HepG2 (cell line): ENCODE data around the gene MNX1. TPM values are rescaled to one million over a fixed set of nuclear protein-coding genes. Genes with fewer than 3 reads are reported as not detected.

Source experiments
- ATAC-seq: fragments of 200-7000 bp; cut with Tn5 transposase; 3 replicates; pipeline ENCODE4 v1.9.1; 2020; ENCODE audit warnings: mild to moderate bottlenecking, moderate library complexity
- BruUV-seq: library from RNA; stranded (reverse); fragments of 400-500 nt; replicated peaks from 2 replicates; lab custom pipeline; 2021; lab: Mats Ljungman, UMichigan
- CTCF ChIA-PET: fragments of 300-600 bp; formaldehyde crosslinking; extraction: SDS; loops from one replicate; lab custom pipeline; 2021; ENCODE audit warnings: low total read pairs, inconsistent platforms, low intra/inter-chr PET ratio; lab: Yijun Ruan, JAX
- POLR2A ChIA-PET: fragments of 350-600 bp; sonication (Branson Sonifier 250); formaldehyde crosslinking; loops from one replicate; lab custom pipeline; 2020; ENCODE audit warnings: antibody characterized with exemption, inconsistent platforms; lab: Yijun Ruan, JAX
- DNase-seq: peaks from one replicate; pipeline ENCODE4 v3.0.0-alpha.2; 2015; ENCODE audit warnings: low spot score
- FAIRE-seq: peaks from 3 replicates; lab custom pipeline; 2011; peaks lifted over from hg19 to GRCh38; lab: Jason Lieb, UNC
- H2AFZ ChIP-seq: one replicate; pipeline ENCODE4 v1.6.1; 2011; ENCODE audit warnings: low read length, inconsistent platforms
- H3K27ac ChIP-seq: fragments of 300-600 bp; 3 replicates; pipeline ENCODE4 v1.8.0; 2011; ENCODE audit warnings: mixed run types, mild to moderate bottlenecking, mixed read lengths, low read length, inconsistent platforms; ENCODE audit not compliant: insufficient read depth; ENCODE audit errors: extremely low read length
- H3K27me3 ChIP-seq, 2 experiments: fragments of 200-600 bp in 1 of 2; 2 replicates in 1 of 2; 3 replicates in 1 of 2; pipeline versions ENCODE4 v1.6.0 to v1.8.0; 2011; ENCODE audit warnings: low read length in 2 of 2, mild to moderate bottlenecking in 2 of 2, moderate library complexity in 2 of 2, inconsistent platforms in 1 of 2; ENCODE audit not compliant: insufficient read depth in 2 of 2, control insufficient read depth in 1 of 2
- H3K36me3 ChIP-seq, 2 experiments: fragments of 200-600 bp in 1 of 2; replicated peaks in 1 of 2; 2 replicates in 1 of 2; 3 replicates in 1 of 2; pipeline versions ENCODE4 v1.5.1 to v1.8.0; 2011; ENCODE audit warnings: low read length in 2 of 2, inconsistent platforms in 1 of 2; ENCODE audit not compliant: insufficient read depth in 2 of 2, control insufficient read depth in 1 of 2
- H3K4me1 ChIP-seq: 2 replicates; pipeline ENCODE4 v1.5.1; 2012; ENCODE audit warnings: low read length, inconsistent platforms; ENCODE audit not compliant: insufficient read depth
- H3K4me2 ChIP-seq: 2 replicates; pipeline ENCODE4 v1.6.0; 2011; ENCODE audit warnings: low read depth, low read length, inconsistent platforms
- H3K4me3 ChIP-seq, 3 experiments: fragments of 200-600 bp in 1 of 3; sonication (generic), shearing (Covaris generic) in 1 of 3; replicated peaks in 1 of 3; 2 replicates each; pipeline ENCODE4 v1.5.1; 2011 to 2016; ENCODE audit warnings: low read length in 3 of 3, inconsistent platforms in 2 of 3, low read depth in 2 of 3, mild to moderate bottlenecking in 2 of 3, control low read depth in 1 of 3, mixed read lengths in 1 of 3; ENCODE audit not compliant: insufficient read depth in 1 of 3
- H3K79me2 ChIP-seq: one replicate; pipeline ENCODE4 v1.6.1; 2011; ENCODE audit warnings: low read length, inconsistent platforms; ENCODE audit not compliant: insufficient read depth
- H3K9ac ChIP-seq: 2 replicates; pipeline ENCODE4 v1.6.0; 2011; ENCODE audit warnings: mild to moderate bottlenecking, low read depth, low read length, inconsistent platforms; ENCODE audit not compliant: insufficient read depth
- H3K9me3 ChIP-seq: 2 replicates; pipeline ENCODE4 v1.5.1; 2012; ENCODE audit warnings: mild to moderate bottlenecking, low read length
- H4K20me1 ChIP-seq: 2 replicates; pipeline ENCODE4 v1.6.0; 2011; ENCODE audit warnings: inconsistent platforms, mild to moderate bottlenecking, low read length, moderate library complexity; ENCODE audit not compliant: insufficient read depth
- GABPA ChIP-seq, 2 experiments: IDR thresholded peaks; 2 replicates each; pipeline ENCODE4 v1.6.1; 2011 to 2016; ENCODE audit warnings: low read depth in 2 of 2, low read length in 1 of 2, missing biosample characterization in 1 of 2, missing genetic modification characterization in 1 of 2
- KDM2A ChIP-seq: sonication (generic); formaldehyde crosslinking; IDR thresholded peaks from 2 replicates; pipeline ENCODE4 v1.4.0; 2020; ENCODE audit warnings: low read depth, missing genetic modification reagents, borderline replicate concordance
- KDM5A ChIP-seq: fragments of 200-600 bp; sonication (generic); IDR thresholded peaks from 2 replicates; pipeline ENCODE4 v1.7.0; 2018; ENCODE audit warnings: antibody characterized with exemption, mild to moderate bottlenecking, low read length, borderline replicate concordance
- SRSF1 ChIP-seq: fragments of 200-400 bp; formaldehyde crosslinking; optimal IDR thresholded peaks from 2 replicates; pipeline ENCODE3; 2017; ENCODE audit warnings: mild to moderate bottlenecking, low read depth, low read length, moderate library complexity
- STAT5B ChIP-seq: sonication (generic); formaldehyde crosslinking; IDR thresholded peaks from 2 replicates; pipeline ENCODE4 v1.4.0; 2020; ENCODE audit warnings: missing genetic modification reagents
- TMF1 ChIP-seq: sonication (generic); formaldehyde crosslinking; IDR thresholded peaks from 2 replicates; pipeline ENCODE4 v1.8.1; 2022; ENCODE audit warnings: low read depth, missing genetic modification reagents
- ZNF446 ChIP-seq: sonication (generic); formaldehyde crosslinking; IDR thresholded peaks from 2 replicates; pipeline ENCODE4 v1.5.0; 2020; ENCODE audit warnings: mild to moderate bottlenecking, missing genetic modification reagents
- WGBS: methylation state at CpG from one replicate; pipeline ENCODE4 v1.1.6; 2017; ENCODE audit warnings: low lambda C conversion rate; 5-methylcytosine and 5-hydroxymethylcytosine counted together
- in situ Hi-C: cut with HindIII; loops from 2 replicates; pipeline ENCODE4 v1.10.0; 2017; ENCODE audit warnings: low pct_unique_long_range_greater_than_20kb; ENCODE audit not compliant: extremely low pct_ligation_motif_present
- intact Hi-C: fragments of 100-400 bp; cut with micrococcal nuclease; formaldehyde crosslinking; loops from one replicate; pipeline ENCODE4 v1.10.0; 2022; ENCODE audit not compliant: unreplicated experiment
- polyA plus RNA-seq, 8 experiments: library from polyadenylated mRNA; depleted of rRNA in 3 of 8; stranded (reverse) in 7 of 8; unstranded in 1 of 8; fragments of >200 nt; fragmentation: Illumina TruSeq in 4 of 8; extraction: Trizol in 4 of 8; gene quantifications; 2 replicates each; pipeline versions ENCODE4 v1.2.1 to v1.2.3, GENCODE V29; 2011 to 2016; ENCODE audit warnings: low read depth in 4 of 8, missing spikeins in 1 of 8, mixed read lengths in 1 of 8; ENCODE audit not compliant: insufficient read depth in 1 of 8
- total RNA-seq, 5 experiments: library from RNA; depleted of rRNA; stranded (reverse); fragments of >200 nt; fragmentation: Illumina TruSeq; extraction: Trizol; gene quantifications; 2 replicates each; pipeline ENCODE4 v1.2.3, GENCODE V29; 2016; ENCODE audit warnings: low read depth in 1 of 5
- TF ChIP-seq, protein P1 (sequence below): sonication (generic); formaldehyde crosslinking; conservative IDR thresholded peaks from 2 replicates; pipeline ENCODE4 v1.4.0; 2020; ENCODE audit warnings: missing genetic modification reagents
- TF ChIP-seq, protein P2 (sequence below): sonication (generic); formaldehyde crosslinking; IDR thresholded peaks from 2 replicates; pipeline ENCODE4 v1.5.0; 2020; ENCODE audit warnings: mild to moderate bottlenecking, missing genetic modification reagents, borderline replicate concordance
- TF ChIP-seq, protein P3 (sequence below): sonication (generic); formaldehyde crosslinking; conservative IDR thresholded peaks from 2 replicates; pipeline ENCODE4 v1.5.0; 2020; ENCODE audit warnings: missing genetic modification reagents
- TF ChIP-seq, protein P4 (sequence below): IDR thresholded peaks from 2 replicates; pipeline ENCODE4 v1.6.1; 2016; ENCODE audit warnings: missing compliant biosample characterization, missing genetic modification reagents, borderline replicate concordance

MNX1 gene
- total and polyA plus RNA-seq, 2 of the 13 experiments (the other 11 are each of a cell fraction or from before 2014, with no cell fraction given), result 0.94 to 6.1 TPM

DNA sequence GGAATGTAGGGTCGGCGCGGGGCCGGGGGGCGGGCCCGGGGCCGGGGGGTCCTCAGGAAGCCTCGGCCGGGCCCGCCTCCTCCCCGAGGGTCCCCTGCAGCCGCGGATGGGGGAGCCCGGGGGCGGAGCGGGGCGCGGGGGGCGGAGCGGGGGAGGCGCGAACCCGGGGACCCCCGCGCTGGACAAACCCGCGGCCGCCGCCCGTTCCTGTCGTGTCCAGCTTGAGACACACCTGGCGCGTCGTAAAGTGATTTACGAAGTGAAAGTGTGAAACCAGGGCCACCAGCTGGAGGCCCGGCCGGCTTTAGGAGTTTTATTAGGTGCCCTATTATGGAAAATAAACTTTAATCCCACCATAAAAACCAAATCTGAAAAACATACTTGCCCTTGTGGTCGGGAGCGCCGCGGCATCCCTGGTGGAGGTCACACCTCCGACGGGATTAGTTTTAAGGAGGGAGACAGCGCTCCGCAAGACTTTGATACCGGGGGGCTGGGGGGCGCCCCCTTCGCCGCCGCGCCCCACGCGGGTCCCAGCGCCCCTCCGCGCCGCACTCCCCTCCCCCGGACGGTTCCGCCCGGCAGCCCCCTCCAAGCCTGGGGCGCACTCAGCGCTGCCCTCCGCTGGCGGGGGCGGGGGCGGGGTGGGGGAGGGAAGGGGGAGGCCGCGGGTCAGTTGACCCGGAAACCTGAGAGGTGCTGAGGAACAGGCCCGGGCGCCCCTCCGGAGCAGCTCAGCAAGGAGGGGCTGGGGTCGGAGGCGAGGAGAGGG lies 10.3 kb downstream of the MNX1 start:
- ChIA-PET POLR2A (interaction anchor here (1.0 to 2.1 kb wide), 2 partner anchors 10 to 12 kb away, joined by 4 to 9 read pairs; partner anchors contain the start of gene MNX1), CTCF (no interaction called here)
- H4K20me1 ChIP-seq, result no peaks in the 10 kb centered on the region
- DNase-seq (no peak), FAIRE-seq (no peak), ATAC-seq (peak; percentile 30)
- H3K36me3 ChIP-seq, result no peaks in the 10 kb centered on the region; a peak in 1 of 5 replicates
- BruUV-seq, result no TSS peak
- peak overlapping the region; percentile 43; the same call in 1 of the 2 replicates for H3K9ac ChIP-seq
- H3K4me2 ChIP-seq, result peak overlapping the region; percentile 69
- H3K27me3 ChIP-seq, result peaks cover 0 to 23% of the 10 kb centered on the region in 2 experiments; a peak in 4 of 5 replicates
- H3K4me3 ChIP-seq, result peak overlapping the region; percentile 56 to 69 (median 57); a peak in 5 of 6 replicates
- WGBS, result 1% methylated on average over 22 of the region's 75 CpGs
- H3K9me3 ChIP-seq, result no peaks in the 10 kb centered on the region
- in situ Hi-C loops, result no loop called here
- peaks cover 8% of the 10 kb centered on the region for H3K4me1 ChIP-seq
- H3K79me2 ChIP-seq, result no peaks in the 10 kb centered on the region
- H3K27ac ChIP-seq, result no peak overlapping the region
- intact Hi-C loops, result no loop called here
- H2AFZ ChIP-seq, result no peak overlapping the region
- TF ChIP-seq ZNF446 (CRISPR knock-in tag) (no peak), GABPA (IDR thresholded peaks at IDR 0.05; ENCODE audit: low read depth, low read length) (no peak), GABPA (CRISPR knock-in tag; IDR thresholded peaks at IDR 0.05; ENCODE audit: low read depth) (no peak), KDM5A (no peak), KDM2A (CRISPR knock-in tag) (0 out of 2 replicates have a peak, but pooled peaks have one; percentile 3), TMF1 (CRISPR knock-in tag) (no peak), STAT5B (CRISPR knock-in tag) (no peak), SRSF1 (no peak)
- TF ChIP-seq, protein P1, sequence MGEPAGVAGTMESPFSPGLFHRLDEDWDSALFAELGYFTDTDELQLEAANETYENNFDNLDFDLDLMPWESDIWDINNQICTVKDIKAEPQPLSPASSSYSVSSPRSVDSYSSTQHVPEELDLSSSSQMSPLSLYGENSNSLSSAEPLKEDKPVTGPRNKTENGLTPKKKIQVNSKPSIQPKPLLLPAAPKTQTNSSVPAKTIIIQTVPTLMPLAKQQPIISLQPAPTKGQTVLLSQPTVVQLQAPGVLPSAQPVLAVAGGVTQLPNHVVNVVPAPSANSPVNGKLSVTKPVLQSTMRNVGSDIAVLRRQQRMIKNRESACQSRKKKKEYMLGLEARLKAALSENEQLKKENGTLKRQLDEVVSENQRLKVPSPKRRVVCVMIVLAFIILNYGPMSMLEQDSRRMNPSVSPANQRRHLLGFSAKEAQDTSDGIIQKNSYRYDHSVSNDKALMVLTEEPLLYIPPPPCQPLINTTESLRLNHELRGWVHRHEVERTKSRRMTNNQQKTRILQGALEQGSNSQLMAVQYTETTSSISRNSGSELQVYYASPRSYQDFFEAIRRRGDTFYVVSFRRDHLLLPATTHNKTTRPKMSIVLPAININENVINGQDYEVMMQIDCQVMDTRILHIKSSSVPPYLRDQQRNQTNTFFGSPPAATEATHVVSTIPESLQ (CRISPR knock-in tag), result no peak
- TF ChIP-seq, protein P2, sequence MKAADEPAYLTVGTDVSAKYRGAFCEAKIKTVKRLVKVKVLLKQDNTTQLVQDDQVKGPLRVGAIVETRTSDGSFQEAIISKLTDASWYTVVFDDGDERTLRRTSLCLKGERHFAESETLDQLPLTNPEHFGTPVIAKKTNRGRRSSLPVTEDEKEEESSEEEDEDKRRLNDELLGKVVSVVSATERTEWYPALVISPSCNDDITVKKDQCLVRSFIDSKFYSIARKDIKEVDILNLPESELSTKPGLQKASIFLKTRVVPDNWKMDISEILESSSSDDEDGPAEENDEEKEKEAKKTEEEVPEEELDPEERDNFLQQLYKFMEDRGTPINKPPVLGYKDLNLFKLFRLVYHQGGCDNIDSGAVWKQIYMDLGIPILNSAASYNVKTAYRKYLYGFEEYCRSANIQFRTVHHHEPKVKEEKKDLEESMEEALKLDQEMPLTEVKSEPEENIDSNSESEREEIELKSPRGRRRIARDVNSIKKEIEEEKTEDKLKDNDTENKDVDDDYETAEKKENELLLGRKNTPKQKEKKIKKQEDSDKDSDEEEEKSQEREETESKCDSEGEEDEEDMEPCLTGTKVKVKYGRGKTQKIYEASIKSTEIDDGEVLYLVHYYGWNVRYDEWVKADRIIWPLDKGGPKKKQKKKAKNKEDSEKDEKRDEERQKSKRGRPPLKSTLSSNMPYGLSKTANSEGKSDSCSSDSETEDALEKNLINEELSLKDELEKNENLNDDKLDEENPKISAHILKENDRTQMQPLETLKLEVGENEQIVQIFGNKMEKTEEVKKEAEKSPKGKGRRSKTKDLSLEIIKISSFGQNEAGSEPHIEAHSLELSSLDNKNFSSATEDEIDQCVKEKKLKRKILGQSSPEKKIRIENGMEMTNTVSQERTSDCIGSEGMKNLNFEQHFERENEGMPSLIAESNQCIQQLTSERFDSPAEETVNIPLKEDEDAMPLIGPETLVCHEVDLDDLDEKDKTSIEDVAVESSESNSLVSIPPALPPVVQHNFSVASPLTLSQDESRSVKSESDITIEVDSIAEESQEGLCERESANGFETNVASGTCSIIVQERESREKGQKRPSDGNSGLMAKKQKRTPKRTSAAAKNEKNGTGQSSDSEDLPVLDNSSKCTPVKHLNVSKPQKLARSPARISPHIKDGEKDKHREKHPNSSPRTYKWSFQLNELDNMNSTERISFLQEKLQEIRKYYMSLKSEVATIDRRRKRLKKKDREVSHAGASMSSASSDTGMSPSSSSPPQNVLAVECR (CRISPR knock-in tag), result 0 out of 2 replicates have a peak, but pooled peaks have one; percentile 25
- TF ChIP-seq, protein P3, sequence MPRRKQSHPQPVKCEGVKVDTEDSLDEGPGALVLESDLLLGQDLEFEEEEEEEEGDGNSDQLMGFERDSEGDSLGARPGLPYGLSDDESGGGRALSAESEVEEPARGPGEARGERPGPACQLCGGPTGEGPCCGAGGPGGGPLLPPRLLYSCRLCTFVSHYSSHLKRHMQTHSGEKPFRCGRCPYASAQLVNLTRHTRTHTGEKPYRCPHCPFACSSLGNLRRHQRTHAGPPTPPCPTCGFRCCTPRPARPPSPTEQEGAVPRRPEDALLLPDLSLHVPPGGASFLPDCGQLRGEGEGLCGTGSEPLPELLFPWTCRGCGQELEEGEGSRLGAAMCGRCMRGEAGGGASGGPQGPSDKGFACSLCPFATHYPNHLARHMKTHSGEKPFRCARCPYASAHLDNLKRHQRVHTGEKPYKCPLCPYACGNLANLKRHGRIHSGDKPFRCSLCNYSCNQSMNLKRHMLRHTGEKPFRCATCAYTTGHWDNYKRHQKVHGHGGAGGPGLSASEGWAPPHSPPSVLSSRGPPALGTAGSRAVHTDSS, result no peak
- TF ChIP-seq, protein P4, sequence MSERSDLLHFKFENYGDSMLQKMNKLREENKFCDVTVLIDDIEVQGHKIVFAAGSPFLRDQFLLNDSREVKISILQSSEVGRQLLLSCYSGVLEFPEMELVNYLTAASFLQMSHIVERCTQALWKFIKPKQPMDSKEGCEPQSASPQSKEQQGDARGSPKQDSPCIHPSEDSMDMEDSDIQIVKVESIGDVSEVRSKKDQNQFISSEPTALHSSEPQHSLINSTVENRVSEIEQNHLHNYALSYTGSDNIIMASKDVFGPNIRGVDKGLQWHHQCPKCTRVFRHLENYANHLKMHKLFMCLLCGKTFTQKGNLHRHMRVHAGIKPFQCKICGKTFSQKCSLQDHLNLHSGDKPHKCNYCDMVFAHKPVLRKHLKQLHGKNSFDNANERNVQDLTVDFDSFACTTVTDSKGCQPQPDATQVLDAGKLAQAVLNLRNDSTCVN (CRISPR knock-in tag), result no peak
